Activated T-helper 2 cell treated with anti-CD3 and anti-CD28 coated beads, Interferon-gamma antibody, Interleukin-2, Interleukin-4, amounts not matched to agents 10 μg/mL and 5 μg/mL and 100 μg/mL, durations not matched to agents 14 hours and 24 hours and 36 hours (primary cell): ENCODE measurements around the gene FSTL4. TPM values are rescaled to one million over a fixed set of nuclear protein-coding genes. Genes with fewer than 3 reads are reported as not detected.

Experiments used
- DNase-seq: peaks from one replicate; pipeline ENCODE4 v3.0.0; 2021; ENCODE audit warnings: low spot score
- H3K27ac Mint-ChIP-seq: one replicate; pipeline ENCODE4 v1.8.0; 2021; ENCODE audit warnings: mixed read lengths
- H3K27me3 Mint-ChIP-seq: one replicate; pipeline ENCODE4 v1.8.0; 2021; ENCODE audit warnings: low read depth, mixed read lengths
- H3K36me3 Mint-ChIP-seq: one replicate; pipeline ENCODE4 v1.8.0; 2021; ENCODE audit warnings: low read depth, mixed read lengths
- H3K4me1 Mint-ChIP-seq: one replicate; pipeline ENCODE4 v1.8.0; 2021; ENCODE audit warnings: low read depth, mixed read lengths
- H3K4me3 Mint-ChIP-seq: one replicate; pipeline ENCODE4 v1.8.0; 2021; ENCODE audit warnings: low read depth, mild to moderate bottlenecking, moderate library complexity, mixed read lengths
- H3K9me3 Mint-ChIP-seq: one replicate; pipeline ENCODE4 v1.8.0; 2021; ENCODE audit warnings: mixed read lengths
- intact Hi-C: fragments of 100-400 bp; cut with micrococcal nuclease; formaldehyde crosslinking; loops from one replicate; pipeline ENCODE4 v1.15.1; 2023
- total RNA-seq: library from RNA; stranded (reverse); gene quantifications from 2 replicates; pipeline ENCODE4 v1.2.3, GENCODE V29; 2022

The FSTL4 gene
- total RNA-seq, 1 donor from 2014 or later, result 2.1 TPM

DNA sequence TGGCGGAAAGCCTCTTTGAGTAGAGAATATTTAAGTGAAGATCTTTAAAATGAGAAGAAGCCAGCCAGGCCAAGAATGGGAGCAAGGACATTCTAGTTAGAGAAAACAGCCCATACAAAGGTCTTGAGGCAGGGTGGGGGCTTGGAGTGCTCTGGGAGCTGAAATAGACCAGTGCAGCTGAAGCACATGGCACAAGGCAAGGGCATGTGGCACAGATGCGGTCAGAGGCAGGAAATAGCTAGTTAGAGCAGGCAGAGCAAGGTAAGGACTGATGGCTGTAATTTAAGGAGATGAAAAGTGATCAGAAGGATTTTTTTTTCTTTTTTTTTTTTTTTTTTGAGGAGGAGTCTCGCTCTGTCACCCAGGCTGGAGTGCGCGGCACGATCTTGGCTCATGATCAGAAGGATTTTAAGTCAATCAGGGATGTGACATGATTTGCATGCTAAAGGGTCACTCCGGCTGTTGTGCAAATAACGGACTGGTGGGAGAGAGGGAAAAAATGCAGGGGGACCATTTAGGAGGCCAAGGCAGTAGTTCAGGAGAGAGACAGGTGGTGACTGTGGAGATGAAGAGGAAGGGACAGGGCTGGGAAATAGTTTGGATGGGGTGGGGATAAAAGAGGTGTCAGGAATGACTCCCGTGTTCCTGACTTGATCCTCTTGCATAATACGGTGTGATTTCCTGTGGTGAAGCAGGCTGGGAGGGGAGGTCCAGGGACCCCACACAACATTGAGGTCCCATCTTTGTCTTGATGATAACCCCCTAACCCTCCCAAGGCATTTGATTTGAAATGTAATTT lies 352.9 kb downstream of the FSTL4 start:
- Mint-ChIP-seq H3K4me3 (no peak overlapping the region), H3K4me1 (peaks cover 10% of the 10 kb centered on the region), H3K27me3 (peaks cover 2% of the 10 kb centered on the region), H3K27ac (no peak overlapping the region), H3K9me3 (no peaks in the 10 kb centered on the region), H3K36me3 (no peaks in the 10 kb centered on the region)
- intact Hi-C loops, result no loop called here
- DNase-seq, result no peak

DNA sequence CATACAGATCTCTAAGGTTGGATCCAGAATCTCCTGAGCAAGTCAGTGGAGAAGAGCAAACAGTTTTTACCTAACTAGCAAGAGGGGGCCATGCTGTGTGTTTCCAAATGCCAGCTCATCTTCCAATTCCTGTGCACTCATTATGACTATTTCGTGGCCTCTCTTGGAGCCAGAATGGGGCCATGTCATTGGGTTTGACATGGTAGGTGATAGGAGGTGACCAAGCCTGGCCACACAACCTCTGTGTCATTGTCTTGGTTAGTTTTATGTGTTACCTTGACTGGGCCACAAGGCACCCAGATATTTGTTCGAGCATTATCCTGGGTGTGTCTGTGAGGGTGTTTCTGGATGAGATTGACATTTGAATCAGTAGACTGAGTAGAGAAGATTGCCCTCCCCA lies 354.4 kb downstream of the FSTL4 start:
- intact Hi-C loops, result no loop called here
- H3K9me3 Mint-ChIP-seq, result no peaks in the 10 kb centered on the region
- no peak for DNase-seq
- peaks cover 10% of the 10 kb centered on the region for H3K4me1 Mint-ChIP-seq
- no peaks in the 10 kb centered on the region for H3K36me3 Mint-ChIP-seq
- no peaks in the 10 kb centered on the region for H3K27me3 Mint-ChIP-seq
- no peak overlapping the region for H3K4me3 Mint-ChIP-seq
- H3K27ac Mint-ChIP-seq, result no peak overlapping the region

DNA sequence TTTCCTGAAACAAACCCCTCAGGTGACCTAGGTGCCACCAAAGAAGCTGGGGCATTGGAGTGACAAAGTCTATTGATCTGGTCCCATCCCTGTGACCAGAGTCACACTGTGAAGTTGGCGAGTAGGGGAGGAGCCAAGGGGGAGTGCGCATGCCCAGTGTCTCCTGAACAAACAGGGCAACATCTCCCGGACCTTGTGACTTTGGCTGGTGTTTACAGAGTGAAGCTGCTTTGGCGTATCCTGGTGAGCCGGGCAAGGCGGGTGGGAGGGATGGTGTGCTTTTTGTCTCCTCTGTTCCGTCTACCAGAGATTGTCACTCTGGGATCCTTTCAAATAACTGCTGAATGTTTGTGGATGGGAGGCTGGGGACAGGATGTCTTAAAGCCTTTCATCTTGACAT lies 356.1 kb downstream of the FSTL4 start:
- no peak overlapping the region for H3K27ac Mint-ChIP-seq

DNA sequence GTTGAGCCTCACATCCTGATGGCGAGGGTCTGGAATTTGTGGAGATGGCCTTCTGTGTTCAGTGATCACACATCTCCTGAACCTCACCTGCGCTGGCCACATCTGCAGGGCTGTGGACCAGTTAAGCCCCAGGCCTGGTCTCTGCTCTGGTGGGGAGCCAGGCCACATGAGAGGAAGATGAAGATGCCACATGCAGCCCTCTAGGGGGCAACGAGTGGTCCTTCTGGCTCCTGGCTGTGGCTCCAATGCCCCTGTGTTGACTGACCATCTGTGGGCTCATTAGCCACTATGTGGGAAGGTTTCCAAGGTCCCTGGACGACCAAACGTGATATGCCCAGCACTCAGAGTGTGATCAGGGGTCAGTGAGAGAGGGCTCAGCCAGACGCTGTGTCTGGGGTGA lies 357.5 kb downstream of the FSTL4 start:
- H3K4me1 Mint-ChIP-seq, result peaks cover 10% of the 10 kb centered on the region
- H3K27ac Mint-ChIP-seq, result no peak overlapping the region
- H3K4me3 Mint-ChIP-seq, result no peak overlapping the region
- DNase-seq, result no peak
- no peaks in the 10 kb centered on the region for H3K27me3 Mint-ChIP-seq
- intact Hi-C loops, result no loop called here
- H3K36me3 Mint-ChIP-seq, result no peaks in the 10 kb centered on the region
- no peaks in the 10 kb centered on the region for H3K9me3 Mint-ChIP-seq

More for the DNA sequence above, 356.1 kb downstream of the FSTL4 start:
- DNase-seq, result no peak
- no peak overlapping the region for H3K4me3 Mint-ChIP-seq
- intact Hi-C loops, result no loop called here
- no peaks in the 10 kb centered on the region for H3K36me3 Mint-ChIP-seq
- H3K9me3 Mint-ChIP-seq, result no peaks in the 10 kb centered on the region
- H3K4me1 Mint-ChIP-seq, result peaks cover 10% of the 10 kb centered on the region
- H3K27me3 Mint-ChIP-seq, result no peaks in the 10 kb centered on the region

DNA sequence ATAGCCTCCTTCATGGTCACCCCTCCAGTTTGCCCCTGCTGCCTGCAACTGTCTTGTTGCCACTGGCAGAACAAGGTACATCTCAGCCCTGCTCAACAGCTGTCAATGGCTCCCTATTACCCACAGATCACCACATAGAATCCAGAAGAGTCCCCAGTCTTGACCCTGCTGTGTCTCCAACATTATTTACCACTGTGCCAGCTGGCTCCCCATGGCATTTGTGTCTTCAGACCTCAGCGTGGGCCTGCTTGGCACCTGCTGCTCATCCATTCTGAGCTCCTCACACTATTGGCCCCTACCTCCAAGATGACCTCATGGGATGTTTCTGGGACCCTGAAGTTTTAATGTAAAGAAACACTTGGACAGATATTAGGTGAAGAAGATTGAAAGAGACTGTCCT lies 358.7 kb downstream of the FSTL4 start:
- Mint-ChIP-seq H3K27me3 (no peaks in the 10 kb centered on the region), H3K4me1 (peaks cover 4% of the 10 kb centered on the region), H3K4me3 (no peak overlapping the region), H3K27ac (no peak overlapping the region), H3K9me3 (no peaks in the 10 kb centered on the region), H3K36me3 (no peaks in the 10 kb centered on the region)
- DNase-seq, result no peak
- intact Hi-C loops, result no loop called here

DNA sequence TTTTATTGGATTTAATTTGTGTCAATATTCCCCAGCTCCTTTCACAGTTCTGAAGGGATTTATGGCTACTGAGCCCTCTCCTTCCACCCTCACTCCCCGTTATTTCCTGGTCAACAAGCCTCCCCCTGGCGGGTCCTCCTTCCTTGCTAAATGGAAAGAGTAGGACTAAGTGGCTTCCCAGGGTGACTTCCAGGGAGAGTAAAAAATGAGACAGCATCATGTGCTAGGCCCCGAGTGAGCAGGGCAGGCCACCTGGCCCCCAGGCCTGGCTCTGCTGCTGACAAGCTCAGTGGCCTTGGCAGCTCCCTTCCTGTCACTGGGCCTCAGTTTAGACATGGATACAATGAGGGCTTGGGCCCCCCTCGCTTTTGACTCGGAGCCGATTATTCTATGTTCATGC lies 359.3 kb downstream of the FSTL4 start:
- Mint-ChIP-seq H3K9me3 (no peaks in the 10 kb centered on the region), H3K4me3 (no peak overlapping the region), H3K36me3 (no peaks in the 10 kb centered on the region), H3K27ac (no peak overlapping the region), H3K4me1 (peaks cover under 1% of the 10 kb centered on the region), H3K27me3 (no peaks in the 10 kb centered on the region)
- intact Hi-C loops, result no loop called here
- no peak for DNase-seq

DNA sequence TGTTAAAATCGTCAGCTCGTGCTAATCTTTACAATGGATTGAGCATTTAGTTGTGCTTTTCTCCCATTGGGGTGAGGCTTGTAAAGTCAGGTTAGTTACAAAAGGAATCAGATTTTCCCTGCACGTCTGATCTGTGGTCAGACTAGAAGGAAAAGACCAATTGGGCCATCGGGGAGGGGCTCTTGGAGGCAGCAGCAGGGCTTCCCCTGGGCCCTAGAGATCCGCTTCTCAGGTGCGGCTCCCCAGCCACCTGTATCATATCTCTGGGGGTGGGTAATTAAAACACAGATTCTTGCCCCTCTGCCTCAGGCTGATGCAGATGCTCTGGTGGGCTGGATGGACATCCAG lies 360.2 kb downstream of the FSTL4 start:
- no peak overlapping the region for H3K27ac Mint-ChIP-seq
- intact Hi-C loops, result no loop called here
- no peaks in the 10 kb centered on the region for H3K4me1 Mint-ChIP-seq
- no peaks in the 10 kb centered on the region for H3K36me3 Mint-ChIP-seq
- H3K4me3 Mint-ChIP-seq, result no peak overlapping the region
- DNase-seq, result no peak
- no peaks in the 10 kb centered on the region for H3K27me3 Mint-ChIP-seq
- H3K9me3 Mint-ChIP-seq, result no peaks in the 10 kb centered on the region

DNA sequence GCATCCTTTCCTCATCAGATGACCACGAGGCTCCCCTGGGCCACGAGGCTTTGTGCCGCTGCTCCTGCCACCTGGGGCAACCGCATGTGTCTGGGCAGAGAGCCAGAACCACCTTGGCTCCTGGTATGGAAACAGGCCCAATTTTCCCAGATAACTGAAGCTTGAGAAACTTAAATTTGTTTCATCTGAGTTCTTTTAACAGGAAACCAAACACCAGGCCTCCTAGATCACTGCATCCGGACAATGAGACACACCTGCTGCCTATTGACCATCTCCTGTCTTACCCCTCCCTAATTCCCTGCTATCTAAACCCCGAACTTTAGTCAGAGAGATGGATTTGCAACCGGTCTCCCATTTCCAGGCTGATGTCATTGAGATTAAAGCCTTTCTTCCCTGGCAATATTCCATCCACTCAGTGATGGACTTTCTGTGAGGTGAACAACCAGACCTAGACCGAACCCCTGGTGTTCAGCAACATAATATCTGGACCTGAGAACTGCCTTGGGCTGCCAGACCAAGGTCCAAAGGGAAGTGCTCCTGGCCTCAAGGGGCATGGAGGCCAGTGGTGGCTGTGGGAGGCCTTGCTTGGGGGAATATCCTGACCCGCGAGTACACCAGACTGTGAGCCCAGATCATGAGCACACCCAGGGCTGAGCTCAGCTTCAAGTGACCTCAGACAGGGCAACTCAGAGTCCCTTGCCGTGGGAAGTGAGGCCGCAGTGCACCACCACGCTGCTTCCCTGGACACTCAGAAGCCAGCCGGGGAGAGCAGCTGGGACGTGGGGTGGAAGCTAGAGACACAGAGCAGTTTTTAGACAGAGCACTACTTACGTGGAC lies 360.8 kb downstream of the FSTL4 start:
- H3K27me3 Mint-ChIP-seq, result no peaks in the 10 kb centered on the region

DNA sequence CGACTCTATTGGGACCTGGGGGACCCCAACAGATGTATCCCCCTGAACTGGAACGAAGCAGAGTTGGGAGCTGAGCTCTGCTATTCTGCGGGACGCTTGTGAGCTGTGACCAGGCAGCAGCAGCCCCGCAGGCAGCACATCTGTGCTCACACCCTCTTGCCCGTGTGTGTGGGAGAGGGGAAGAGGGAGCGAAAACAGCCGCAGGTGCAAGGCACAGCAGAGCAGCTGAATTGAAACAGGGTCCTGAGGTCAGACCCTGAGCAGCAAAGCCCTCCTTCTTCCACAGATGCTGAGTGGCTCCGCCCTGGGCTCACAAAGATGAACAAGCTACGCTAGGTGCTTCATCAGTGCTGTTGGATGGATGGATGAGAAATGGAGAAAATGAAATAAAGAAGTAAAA lies 361.8 kb downstream of the FSTL4 start:
- no peaks in the 10 kb centered on the region for H3K36me3 Mint-ChIP-seq
- no peak overlapping the region for H3K4me3 Mint-ChIP-seq
- intact Hi-C loops, result no loop called here
- no peak for DNase-seq
- peaks cover 1% of the 10 kb centered on the region for H3K4me1 Mint-ChIP-seq
- no peak overlapping the region for H3K27ac Mint-ChIP-seq
- no peaks in the 10 kb centered on the region for H3K9me3 Mint-ChIP-seq
- H3K27me3 Mint-ChIP-seq, result no peaks in the 10 kb centered on the region

More for the DNA sequence above, 360.8 kb downstream of the FSTL4 start:
- no peak overlapping the region for H3K4me3 Mint-ChIP-seq
- H3K36me3 Mint-ChIP-seq, result no peaks in the 10 kb centered on the region
- no peaks in the 10 kb centered on the region for H3K4me1 Mint-ChIP-seq
- intact Hi-C loops, result no loop called here
- H3K27ac Mint-ChIP-seq, result no peak overlapping the region
- no peaks in the 10 kb centered on the region for H3K9me3 Mint-ChIP-seq
- no peak for DNase-seq

DNA sequence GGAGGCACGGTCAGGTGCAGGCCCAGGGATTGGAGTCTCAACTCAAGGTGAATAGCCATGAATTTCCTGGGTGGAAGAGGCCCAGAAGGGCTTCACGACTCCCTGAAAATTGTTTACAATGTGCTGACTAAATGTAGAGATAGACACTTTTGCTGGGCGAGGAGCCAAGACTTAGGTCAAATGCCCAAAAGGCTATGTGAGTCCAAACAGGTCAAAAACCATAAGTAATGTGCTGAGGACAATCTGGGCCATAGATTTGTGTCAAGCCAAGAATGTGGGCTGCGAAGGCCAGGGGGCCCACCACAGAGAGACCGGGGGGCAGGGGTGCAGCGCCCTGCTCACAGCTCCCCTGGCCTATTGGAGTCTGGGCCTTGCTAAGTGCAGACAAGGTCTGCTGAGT lies 362.7 kb downstream of the FSTL4 start:
- no peak overlapping the region for H3K27ac Mint-ChIP-seq

DNA sequence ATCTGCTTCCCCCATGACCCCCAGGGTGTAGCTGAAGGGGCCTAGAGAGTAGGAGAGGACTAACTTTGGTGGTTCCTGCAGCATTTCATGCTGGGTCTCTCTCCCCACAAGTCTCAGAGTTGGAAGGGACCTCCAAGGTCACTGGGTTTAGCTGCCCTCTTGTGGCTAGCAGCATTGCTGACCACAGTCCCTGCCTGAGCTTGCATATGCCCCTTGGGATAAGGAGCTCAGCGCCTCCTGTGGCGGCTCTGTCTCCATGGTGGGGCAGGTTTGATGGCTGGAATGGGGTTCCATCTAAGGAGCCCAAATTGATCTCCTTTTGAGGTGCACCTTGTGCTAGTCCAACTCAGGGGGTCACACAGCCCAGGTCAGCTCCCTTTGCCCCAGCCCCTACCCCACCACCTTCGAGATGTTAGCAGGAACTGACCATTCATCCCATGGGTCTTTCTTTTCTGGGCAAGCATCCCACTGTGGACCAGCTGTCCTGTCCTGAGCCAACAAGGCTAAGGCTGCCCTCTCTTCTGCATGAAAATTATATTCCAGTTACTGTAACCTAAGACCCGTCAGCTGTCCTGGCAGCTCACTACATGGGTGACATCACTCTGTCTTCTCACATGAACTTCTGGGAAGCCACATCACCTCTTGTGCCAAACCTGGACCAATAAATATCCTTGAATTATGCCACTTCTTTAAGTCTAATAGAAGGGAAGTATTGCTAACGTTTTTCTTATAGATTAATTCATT lies 364.3 kb downstream of the FSTL4 start:
- peaks cover 10% of the 10 kb centered on the region for H3K4me1 Mint-ChIP-seq
- H3K27ac Mint-ChIP-seq, result no peak overlapping the region
- intact Hi-C loops, result no loop called here

More for the DNA sequence above, 362.7 kb downstream of the FSTL4 start:
- DNase-seq, result no peak
- peaks cover 5% of the 10 kb centered on the region for H3K4me1 Mint-ChIP-seq
- H3K36me3 Mint-ChIP-seq, result no peaks in the 10 kb centered on the region
- no peak overlapping the region for H3K4me3 Mint-ChIP-seq
- intact Hi-C loops, result no loop called here
- H3K27me3 Mint-ChIP-seq, result no peaks in the 10 kb centered on the region
- H3K9me3 Mint-ChIP-seq, result no peaks in the 10 kb centered on the region

DNA sequence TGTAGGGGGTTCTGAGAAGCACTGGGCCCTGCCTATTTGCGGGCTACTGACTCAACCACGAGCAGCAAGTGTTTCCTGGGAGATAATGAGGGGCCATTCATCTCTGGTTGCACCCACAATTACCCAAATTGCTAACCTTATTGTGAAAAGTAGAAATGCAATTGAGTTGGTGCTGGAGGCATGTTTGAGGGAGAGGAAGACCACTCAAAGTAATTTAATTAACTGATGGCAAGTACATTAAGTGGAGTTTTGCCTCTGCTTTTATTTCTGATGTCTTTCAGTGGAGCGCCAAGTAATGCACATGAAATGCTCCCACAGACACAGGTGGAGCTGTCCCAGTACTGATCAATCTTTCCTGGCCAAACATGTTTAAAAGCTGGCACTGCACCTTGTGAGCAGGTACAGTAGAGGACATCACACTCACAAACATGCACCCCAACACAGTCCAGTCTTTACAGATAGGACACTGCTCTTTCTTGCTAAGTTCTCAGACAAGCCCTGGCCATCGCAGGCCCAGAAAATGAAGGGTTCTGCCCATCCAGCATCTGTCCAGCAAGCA lies 365.1 kb downstream of the FSTL4 start:
- intact Hi-C loops, result no loop called here
- DNase-seq, result no peak
- Mint-ChIP-seq H3K27ac (no peak overlapping the region), H3K4me3 (no peak overlapping the region), H3K9me3 (no peaks in the 10 kb centered on the region), H3K27me3 (no peaks in the 10 kb centered on the region), H3K36me3 (no peaks in the 10 kb centered on the region), H3K4me1 (peaks cover 10% of the 10 kb centered on the region)

More for the DNA sequence above, 364.3 kb downstream of the FSTL4 start:
- H3K36me3 Mint-ChIP-seq, result no peaks in the 10 kb centered on the region
- H3K27me3 Mint-ChIP-seq, result no peaks in the 10 kb centered on the region
- no peaks in the 10 kb centered on the region for H3K9me3 Mint-ChIP-seq
- no peak overlapping the region for H3K4me3 Mint-ChIP-seq
- no peak for DNase-seq
